ENCODE results near the gene MAMDC2. TPM values are rescaled to one million over a fixed set of nuclear protein-coding genes. Genes with fewer than 3 reads are reported as not detected.

MAMDC2 gene
- total RNA-seq, 6 experiments from 2014 or later = 4.0 to 16.6 (median 13.9) TPM

DNA sequence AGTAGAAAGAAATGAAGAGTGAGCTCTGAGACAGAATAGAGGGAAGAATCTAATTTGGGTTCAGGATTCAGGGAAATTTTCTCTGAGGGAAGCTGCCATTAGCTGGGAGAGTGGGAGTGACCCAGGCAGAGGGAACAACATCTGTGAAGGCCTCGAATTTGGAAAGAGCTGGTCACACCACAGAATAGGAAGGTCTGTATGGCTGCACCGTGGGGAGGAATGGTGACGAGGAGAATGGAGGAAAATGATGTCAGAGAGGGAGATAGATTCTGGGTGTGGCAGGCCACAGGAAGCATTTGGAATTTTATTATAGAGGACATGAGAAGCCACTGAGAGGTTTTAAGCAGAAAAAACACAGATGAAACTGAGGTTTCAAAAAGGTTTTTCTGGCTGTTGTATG is 98.5 kb downstream of the MAMDC2 start:
- H3K27ac Mint-ChIP-seq = no peak overlapping the region
- H3K4me1 Mint-ChIP-seq (ENCODE audit: low read depth) = peaks cover 36% of the 10 kb centered on the region
- no peaks in the 10 kb centered on the region for H3K27me3 Mint-ChIP-seq (ENCODE audit: insufficient read depth)
- no peak overlapping the region for H3K4me3 Mint-ChIP-seq
- no peaks in the 10 kb centered on the region for H3K9me3 Mint-ChIP-seq
- TF ChIP-seq, protein P1, sequence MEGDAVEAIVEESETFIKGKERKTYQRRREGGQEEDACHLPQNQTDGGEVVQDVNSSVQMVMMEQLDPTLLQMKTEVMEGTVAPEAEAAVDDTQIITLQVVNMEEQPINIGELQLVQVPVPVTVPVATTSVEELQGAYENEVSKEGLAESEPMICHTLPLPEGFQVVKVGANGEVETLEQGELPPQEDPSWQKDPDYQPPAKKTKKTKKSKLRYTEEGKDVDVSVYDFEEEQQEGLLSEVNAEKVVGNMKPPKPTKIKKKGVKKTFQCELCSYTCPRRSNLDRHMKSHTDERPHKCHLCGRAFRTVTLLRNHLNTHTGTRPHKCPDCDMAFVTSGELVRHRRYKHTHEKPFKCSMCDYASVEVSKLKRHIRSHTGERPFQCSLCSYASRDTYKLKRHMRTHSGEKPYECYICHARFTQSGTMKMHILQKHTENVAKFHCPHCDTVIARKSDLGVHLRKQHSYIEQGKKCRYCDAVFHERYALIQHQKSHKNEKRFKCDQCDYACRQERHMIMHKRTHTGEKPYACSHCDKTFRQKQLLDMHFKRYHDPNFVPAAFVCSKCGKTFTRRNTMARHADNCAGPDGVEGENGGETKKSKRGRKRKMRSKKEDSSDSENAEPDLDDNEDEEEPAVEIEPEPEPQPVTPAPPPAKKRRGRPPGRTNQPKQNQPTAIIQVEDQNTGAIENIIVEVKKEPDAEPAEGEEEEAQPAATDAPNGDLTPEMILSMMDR (IDR thresholded peaks at IDR 0.05) = no peak
- DNase-seq = no peak
- peaks cover 19% of the 10 kb centered on the region for H3K36me3 Mint-ChIP-seq (ENCODE audit: low read depth)

DNA sequence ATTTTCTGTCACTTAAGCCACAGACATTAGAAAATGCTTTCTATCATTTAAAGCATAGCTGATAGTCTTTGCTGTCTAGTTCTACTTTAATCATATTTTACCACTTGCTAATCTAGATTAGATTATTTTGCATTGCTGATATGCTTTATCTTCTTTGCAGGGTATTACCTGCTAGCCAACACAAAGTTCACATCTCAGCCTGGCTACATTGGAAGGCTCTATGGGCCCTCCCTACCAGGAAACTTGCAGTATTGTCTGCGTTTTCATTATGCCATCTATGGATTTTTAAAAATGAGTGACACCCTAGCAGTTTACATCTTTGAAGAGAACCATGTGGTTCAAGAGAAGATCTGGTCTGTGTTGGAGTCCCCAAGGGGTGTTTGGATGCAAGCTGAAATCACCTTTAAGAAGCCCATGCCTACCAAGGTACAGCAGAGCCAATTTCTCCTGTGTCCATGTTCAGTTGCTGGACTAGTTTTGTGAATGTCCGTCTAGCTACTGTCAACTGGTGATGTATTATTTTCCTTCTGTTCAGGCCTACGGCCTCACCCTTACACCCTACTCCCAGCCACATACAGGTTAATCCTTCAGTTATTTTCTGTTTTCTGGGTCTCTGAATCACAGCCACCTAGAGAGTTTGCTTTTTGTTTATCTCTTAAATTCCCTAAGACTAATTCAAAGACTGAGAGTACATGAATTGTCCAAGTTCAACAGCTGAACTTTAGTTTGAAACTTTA is 99.9 kb downstream of the MAMDC2 start:
- H3K27me3 Mint-ChIP-seq (ENCODE audit: insufficient read depth) = peaks cover 2% of the 10 kb centered on the region; the same call in 1 of the 2 replicates
- no peaks in the 10 kb centered on the region for H3K9me3 Mint-ChIP-seq
- TF ChIP-seq, protein P1 (IDR thresholded peaks at IDR 0.05) = no peak
- no peak overlapping the region for H3K27ac Mint-ChIP-seq
- H3K4me1 Mint-ChIP-seq (ENCODE audit: low read depth) = peaks cover 25% of the 10 kb centered on the region
- H3K4me3 Mint-ChIP-seq = no peak overlapping the region
- no peak for DNase-seq
- H3K36me3 Mint-ChIP-seq (ENCODE audit: low read depth) = peaks cover 19% of the 10 kb centered on the region

DNA sequence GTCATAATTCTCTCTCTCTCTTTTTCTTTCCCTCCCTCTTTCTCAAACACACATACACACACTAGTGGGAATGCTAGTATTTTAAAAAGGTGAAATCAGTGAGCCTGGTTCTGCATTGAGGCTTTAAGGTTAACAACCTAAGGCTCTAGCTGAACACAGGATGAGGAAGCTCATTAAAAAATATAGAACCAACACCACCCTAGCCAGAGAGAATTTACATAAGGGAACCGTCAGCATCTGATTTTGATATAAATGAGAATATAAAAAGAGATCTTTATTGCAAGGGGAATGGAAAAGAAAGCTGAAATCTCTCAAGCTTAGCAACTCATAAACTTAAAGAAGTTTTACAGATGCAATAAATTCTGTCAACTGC is 100.5 kb downstream of the MAMDC2 start:
- H3K36me3 Mint-ChIP-seq (ENCODE audit: low read depth) = peaks cover 19% of the 10 kb centered on the region
- H3K4me3 Mint-ChIP-seq = no peak overlapping the region
- H3K9me3 Mint-ChIP-seq = no peaks in the 10 kb centered on the region
- no peak for DNase-seq
- TF ChIP-seq, protein P1 (IDR thresholded peaks at IDR 0.05) = no peak
- H3K27ac Mint-ChIP-seq = no peak overlapping the region
- peaks cover 25% of the 10 kb centered on the region for H3K4me1 Mint-ChIP-seq (ENCODE audit: low read depth)
- H3K27me3 Mint-ChIP-seq (ENCODE audit: insufficient read depth) = peaks cover 2% of the 10 kb centered on the region; the same call in 1 of the 2 replicates

DNA sequence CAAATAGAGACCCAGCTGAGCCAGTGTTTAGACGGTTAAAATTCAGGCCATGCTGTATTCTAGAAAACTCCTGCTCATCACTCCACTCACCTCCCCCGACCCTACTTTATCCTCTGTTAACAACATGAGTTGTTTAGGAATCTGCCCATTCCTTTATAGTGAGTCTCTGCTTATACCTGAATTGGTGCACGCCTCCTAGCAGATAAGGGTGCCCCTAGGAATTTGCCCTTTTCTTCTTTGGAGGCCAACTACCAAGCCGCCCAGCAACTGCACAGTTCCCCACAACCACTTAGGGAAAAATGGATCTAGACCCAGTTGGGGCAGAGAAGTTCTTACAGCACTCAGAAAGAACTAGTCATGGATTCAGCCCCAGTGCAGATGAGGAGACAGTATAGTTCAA is 102.3 kb downstream of the MAMDC2 start:
- TF ChIP-seq, protein P1 (IDR thresholded peaks at IDR 0.05) = no peak
- H3K4me3 Mint-ChIP-seq = no peak overlapping the region
- no peaks in the 10 kb centered on the region for H3K9me3 Mint-ChIP-seq
- H3K36me3 Mint-ChIP-seq (ENCODE audit: low read depth) = peaks cover 16% of the 10 kb centered on the region
- DNase-seq = no peak
- peaks cover 2% of the 10 kb centered on the region; the same call in 1 of the 2 replicates for H3K27me3 Mint-ChIP-seq (ENCODE audit: insufficient read depth)
- H3K4me1 Mint-ChIP-seq (ENCODE audit: low read depth) = peaks cover 25% of the 10 kb centered on the region
- no peak overlapping the region for H3K27ac Mint-ChIP-seq

DNA sequence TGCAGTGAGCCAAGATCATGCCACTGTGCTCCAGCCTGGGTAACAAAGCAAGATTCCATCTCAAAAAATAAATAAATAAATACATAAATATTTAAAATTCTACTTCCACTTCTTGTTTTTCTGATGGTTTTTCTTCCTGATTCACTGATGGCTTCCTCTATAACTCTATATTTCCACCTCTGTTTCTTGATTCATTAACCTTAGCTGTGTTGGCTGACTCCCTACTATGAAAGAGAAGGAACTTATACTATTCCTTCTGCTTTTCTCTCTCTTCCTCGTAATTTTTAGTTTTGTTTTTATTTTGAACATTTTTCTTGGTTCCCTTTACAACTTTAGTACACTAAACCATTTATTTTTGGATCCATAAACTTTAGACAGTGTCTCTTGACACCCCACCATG is 103.5 kb downstream of the MAMDC2 start:
- TF ChIP-seq, protein P1 (IDR thresholded peaks at IDR 0.05) = no peak
- no peak for DNase-seq
- Mint-ChIP-seq H3K36me3 (ENCODE audit: low read depth) (peaks cover 13% of the 10 kb centered on the region), H3K27me3 (ENCODE audit: insufficient read depth) (peaks cover 2% of the 10 kb centered on the region), H3K4me3 (no peak overlapping the region), H3K27ac (no peak overlapping the region), H3K9me3 (no peaks in the 10 kb centered on the region), H3K4me1 (ENCODE audit: low read depth) (peaks cover 20% of the 10 kb centered on the region)
